SW480 (cell line): ENCODE results near the gene BACH1.
"Not testable (repeated sequence)": the region's sequence is repeated elsewhere in the genome, so short reads cannot be mapped to it uniquely, and the experiment has no call there.

Source experiments
- DNase-seq: peaks from one replicate; pipeline ENCODE4 v3.0.0-alpha.2; 2016; ENCODE audit warnings: low spot score

The BACH1 gene

DNA sequence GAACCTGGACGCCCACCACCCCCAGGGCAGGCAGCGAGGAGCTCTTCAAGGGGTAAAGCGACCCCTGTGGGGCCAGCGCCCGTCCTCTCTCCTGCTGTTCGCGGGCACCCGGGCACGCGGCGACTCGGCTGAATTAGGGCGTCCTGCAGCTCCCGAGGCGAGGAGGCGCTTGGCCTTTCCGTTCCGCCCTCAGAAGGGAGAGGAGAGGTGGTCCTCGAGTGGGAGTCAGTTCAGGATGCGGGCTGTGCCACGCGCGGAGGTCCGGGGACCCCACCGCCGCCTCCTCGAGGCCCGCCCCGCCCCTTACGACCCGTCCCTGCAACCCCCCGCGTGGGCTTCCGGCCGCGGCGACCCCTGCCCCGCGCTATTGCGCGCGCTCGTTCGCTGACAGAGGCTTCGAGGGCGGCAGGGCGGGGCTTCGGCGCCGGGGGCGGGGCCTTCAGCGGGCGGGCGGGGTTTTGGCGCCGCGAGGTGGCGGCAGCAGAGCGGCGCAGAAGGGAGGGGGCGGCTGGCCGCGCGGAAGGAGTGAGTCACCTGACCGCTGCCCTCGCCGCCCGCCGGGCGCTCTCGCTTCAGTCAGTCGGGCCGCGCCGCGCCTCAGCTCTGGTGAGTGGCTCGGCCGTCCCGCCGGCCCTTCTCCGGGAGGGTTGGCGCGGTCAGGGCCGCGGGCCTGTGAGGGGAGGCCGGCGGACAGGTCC, at the start of gene BACH1:
Gene BACH1 (plus strand): TSS at position 575 of the 698 bp plus-strand sequence. CDS start 22,359 bp downstream, outside the sequence.
- DNase-seq, result peak; percentile 93

DNA sequence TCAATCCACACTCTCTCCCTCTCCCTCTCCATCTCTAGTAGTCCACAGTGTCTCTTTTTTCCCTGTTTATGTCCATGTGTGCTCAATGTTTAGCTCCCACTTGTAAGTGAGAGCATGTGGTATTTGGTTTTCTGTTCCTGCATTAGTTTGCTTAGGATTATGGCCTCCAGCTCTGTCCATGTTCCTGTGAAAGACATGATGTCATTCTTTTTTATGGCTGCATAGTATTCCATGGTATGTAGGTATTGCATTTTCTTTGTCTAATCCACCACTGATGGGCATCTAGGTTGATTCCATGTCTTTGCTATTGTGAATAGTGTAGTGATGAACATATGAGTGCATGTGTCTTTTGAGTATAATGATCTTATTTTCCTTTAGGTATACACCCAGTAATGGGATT, 49.4 kb upstream of the BACH1 start:
- DNase-seq, result not testable (repeated sequence)

DNA sequence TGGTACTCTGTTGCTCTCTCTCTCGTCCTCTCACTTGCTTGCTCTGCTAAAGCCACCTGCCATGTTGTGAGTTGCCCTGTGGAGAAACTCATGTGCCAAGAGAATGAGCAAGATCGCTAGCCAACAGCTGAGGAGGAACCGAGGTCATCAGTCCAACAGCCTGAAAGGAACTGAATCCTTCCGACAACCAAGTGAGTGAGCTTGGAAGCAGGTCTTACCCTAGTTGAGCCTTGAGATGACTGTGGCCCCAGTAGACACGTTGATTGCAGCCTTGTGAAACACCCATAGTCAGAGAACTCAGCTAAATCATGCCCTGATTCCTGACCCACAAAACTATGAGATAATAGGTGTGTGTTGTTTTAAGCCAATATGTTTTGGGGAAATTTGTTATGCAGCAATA, 48.1 kb upstream of the BACH1 start:
- no peak for DNase-seq

DNA sequence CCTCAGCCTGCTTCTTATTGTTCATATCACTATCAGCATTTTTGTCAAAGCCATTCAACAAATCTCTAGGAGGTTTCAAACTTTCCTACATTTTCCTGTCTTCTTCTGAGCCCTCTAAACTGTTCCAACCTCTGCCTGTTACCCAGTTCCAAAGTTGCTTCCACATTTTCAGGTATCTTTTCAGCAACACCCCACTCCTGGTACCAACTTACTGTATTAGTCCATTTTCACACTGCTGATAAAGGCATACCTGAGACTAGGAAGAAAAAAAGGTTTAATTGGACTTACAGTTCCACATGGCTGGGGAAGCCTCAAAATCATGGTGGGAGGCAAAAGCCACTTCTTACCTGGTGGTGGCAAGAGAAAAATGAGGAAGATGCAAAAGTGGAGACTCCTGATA, 44.9 kb upstream of the BACH1 start:
- DNase-seq, result not testable (repeated sequence)

DNA sequence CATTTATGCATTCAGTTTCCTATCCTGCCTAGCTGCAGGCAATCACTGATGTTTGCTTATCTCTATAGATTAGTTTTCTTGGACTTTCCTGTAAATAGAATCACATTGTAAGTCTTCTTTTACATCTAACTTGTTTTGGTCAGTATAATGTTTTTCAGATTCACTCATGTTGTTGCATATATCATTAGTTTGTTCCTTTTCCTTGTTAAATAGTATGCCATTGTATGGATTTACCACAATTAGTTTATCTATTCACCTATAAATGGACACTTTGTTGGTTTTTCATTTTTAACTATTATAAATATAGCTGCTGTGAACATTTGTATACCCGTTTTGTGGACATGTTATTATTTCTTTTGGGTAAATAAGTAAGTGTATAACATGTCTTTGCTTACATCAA, 44.2 kb upstream of the BACH1 start:
- no peak for DNase-seq

DNA sequence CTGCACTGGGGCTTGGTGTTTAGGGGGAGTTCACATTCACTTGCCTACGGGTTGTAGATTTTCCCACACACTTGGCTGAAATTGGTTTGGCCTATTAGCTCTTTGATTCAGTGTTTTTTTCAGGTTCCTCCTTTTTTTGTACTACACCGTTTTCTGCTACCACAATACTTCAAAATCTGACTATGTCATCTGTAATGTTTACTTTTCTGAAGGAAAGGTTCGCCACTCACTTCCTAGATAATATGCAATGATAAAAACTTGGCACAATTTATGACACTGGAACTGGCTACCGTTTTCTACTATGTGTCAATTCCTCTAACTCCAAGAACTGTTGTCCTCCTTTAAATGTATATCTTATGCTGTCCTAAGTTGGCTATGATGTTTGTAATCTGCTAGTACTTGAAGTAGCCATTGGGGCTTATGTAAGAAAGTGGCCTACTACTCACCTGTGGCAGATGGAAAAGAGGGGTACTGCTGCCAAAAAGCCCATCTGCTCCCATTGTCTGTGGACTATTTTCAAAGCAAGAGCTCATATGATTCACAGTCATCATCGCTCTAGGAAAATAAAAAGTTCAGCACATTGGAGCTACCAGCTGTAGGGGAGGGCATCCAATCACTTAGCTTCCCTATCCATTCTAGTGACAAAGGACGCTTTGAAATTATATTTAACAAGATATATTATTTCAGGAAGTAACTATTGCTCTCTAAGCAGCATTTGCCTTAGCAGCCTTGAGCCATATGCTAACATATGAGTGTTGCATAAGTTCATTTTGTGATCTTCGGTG, 42.4 kb upstream of the BACH1 start:
- DNase-seq, result no peak

DNA sequence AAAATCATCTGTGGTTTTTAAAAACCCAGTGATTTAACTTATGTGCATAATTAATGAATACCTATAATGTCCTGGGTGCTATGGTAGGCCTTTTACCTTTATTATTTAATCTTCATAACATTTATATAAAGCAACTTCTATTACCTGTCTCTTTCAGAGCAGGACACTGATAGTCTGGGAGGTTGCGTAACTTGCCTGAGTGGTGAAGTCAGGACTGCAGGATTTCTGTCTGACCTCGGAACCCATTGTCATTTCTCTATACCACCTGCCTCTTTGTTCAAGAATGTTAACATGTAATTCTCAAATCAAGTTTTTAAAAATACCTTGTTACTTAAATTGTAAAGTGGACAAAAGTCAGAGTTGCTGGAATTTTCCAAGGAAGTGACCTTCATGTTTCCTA, 41.0 kb upstream of the BACH1 start:
- DNase-seq, result no peak

DNA sequence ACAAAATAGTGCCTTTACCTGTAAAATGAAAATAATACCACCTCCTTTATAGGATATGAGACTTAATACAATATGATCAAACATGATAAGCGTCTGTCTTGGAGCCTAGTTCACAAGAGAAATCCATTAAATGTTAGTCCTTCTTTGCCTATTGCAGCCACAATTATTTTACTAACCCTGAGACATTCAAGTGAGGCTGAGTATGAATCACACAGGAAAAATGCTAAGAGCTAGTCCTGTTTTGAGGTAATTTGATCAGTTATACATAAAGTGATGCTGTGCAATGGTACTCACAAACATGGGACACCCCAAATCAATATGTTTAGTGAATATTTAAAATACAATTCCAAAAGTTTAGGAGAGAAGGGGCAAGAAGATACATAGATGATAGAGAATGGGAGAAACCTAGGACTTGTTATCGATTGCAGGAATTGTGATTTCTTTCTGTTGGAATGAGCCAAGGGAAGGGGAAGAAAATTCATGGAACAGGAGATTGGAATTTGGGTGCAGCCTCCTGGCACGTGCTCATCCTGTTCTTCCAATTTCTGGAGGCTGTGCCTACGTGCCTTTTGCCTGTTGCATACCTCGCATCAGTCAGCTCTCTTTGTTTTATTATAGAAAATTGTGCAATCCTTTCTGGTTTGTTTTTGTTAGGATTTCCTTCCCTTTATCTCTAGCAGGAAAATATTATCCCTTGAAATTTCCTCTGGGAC, 39.9 kb upstream of the BACH1 start:
- peak; percentile 18 for DNase-seq

DNA sequence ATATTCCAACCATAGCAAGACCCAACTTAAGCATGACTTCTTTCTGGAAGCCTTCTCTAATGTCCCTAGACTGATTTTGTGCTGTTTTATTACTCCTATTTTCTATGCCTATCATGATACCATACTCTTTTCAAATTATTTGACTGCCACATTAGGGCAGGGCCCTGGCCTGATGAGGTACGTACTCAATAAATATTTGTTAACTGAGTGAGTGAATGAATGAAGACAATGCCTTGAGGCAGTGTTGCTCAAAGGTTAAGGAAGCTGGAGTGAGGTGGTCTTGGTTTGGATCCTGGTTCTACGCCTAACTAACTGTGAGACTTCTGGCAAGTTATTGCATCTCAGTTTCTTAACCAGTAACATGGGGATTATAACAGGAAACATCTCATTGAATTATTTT, 38.3 kb upstream of the BACH1 start:
- no peak for DNase-seq

DNA sequence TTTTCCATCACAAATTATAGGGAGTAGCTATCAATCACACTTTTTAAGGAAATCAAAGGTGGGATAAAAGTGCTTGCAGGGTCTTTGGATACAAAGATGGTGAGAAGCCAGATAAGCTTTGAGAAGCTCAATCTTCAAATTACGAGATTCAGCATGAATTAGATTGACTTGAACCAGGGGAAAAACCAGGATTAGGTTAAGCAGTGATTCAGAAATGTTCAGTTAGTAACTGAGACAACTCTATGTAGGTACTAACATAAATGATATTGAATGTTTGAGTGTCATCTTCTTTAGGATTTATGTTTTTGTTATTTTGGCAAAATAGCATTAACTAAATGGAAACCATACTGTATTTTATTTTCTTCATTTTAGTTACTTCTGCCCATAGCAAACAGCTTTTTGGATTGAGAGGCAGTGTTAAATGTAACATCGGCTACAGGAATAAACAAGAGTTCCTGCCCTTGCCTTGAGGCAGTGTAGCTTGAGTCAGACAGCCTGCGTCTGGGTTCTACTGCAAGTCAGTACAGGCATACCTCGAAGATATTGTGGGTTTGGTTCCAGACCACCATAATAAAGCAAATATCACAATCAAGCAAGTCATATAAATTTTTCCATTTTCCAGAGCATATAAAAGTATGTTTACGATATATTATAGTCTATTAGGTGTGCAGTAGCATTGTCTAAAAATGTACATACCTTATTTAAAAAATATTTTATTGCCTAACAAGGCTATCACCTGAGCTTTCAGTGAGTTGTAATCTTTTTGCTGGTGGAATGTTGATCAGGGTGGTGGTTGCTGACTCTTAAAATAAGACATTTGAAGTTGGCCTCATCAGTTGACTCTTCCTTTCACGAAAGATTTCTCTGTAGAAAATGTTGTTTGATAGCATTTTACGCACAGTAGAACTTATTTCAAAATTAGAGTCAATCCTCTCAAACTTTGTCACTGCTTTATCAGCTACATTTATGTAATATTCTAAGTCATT, 36.9 kb upstream of the BACH1 start:
- no peak for DNase-seq

DNA sequence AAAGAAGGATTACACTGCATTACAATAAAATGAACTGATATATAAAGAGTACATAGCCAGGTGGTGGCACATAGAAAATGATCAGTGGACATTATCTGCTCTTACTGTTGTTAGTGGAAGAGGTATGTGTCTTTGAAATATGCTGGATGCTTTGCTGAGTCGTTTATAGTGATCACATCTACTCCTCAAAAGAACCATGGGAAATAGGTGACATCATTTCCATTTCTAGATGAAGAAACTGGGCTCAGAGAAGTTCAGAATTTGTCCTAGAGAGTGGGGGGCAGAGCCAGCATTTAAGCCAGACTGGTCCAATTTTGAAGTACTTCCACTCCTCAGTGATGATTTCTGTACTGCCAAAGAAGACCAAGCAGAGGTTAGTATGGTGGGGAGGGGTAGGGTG, 34.0 kb upstream of the BACH1 start:
- no peak for DNase-seq

DNA sequence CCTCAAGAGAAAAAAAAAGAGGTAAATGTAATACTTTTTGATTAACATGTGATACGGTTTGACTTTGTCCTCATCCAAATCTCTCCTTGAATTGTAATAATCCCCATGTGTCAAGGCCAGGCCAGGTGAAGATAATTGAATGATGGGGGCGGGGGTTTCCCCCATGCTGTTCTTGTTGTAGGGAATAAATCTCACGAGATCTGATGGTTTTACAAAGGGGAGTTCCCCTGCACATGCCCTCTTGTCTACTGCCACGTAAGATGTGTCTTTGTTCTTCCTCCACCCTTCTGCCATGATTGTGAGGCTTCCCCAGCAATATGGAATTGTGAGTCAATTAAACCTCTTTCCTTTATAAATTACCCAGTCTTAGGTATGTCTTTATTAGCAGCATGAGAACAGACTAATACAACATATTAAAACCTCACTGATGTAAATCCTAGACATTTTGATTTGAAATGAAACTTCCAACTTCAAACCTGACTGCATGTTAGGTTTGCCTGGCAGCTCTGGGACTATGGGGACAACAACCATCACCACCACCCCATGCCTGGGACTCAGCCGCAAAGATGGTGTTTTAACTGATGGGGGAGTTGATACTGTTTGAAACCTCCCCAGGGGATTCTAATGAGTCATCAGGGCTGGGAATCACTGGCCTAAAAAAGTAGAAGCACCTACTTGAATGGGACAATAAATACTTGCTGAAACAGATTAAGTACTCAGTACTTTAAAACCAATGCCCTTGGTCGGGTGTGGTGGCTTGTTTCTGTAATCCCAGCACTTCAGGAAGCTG, 32.8 kb upstream of the BACH1 start:
- no peak for DNase-seq

DNA sequence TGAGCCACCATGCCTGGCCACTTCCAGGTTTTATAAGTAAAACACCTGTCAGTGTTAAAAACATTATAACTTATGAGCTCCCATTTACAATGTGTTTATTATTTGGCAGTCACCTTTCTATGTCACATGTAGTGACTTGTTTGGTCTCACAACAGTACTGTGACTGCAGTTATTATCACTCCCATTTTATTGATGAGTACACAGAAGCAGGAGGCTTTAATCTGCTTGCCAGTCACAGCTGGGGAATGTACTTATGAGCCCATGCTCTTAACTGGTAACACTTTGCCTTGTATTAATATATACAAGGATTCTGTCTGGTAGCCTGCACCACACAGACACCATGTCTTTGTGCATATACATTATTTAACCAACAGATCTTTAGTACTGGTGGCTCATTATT, 31.1 kb upstream of the BACH1 start:
- DNase-seq, result no peak

DNA sequence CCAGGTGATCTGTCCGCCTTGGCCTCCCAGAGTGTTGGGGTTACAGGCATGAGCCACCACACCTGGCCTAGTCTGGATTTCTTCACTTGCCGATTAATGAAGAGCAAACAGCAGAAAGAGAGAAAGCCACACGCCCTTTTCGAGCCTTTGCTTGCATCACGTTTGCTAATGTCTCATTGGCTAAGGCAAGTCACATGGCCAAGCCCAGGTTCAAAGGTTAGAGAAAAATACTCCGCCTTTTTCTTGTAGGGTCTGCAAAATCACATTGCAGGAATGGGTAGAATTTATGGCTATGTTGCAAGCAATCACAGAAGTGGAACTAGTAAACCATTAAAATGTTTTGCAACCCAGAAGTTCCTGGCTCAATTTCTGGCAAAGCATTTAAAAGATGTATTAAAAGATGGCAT, 26.8 kb upstream of the BACH1 start:
- no peak for DNase-seq

DNA sequence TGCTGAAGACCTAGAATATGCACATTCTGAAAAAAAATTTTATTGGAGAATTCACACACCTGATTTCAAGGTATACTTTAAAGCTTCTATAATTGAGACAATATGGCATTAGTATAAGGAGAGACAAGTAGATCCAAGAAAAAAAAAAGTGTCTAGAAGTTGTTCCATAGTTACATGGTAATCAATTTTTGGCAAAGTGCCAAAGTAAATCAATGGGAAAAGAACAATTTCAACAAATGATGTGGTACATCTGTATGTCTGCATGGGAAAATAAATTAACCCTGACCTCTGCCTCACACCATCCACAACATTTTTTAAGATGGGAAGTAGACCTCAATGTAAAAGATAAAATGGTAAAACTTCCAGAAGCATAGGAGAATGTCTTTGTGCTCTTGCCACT, 21.3 kb upstream of the BACH1 start:
- DNase-seq, result no peak

DNA sequence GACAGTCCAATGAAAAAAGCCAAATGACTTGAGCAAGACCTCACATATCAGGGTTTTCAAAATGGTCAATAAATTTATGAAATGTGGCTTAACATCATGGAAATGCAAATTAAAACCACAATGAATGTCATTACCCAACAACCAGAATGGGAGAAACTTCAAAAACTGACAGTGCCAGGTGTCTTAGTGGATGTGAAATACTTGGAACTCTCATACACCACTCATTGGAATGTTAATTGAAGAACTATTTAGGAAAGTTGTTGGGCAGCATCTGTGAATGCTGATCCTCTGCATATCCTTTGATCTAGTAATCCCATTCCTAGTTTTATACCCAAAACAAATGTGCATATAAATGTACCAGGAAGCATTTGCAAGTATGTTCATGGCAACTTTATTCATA, 19.2 kb upstream of the BACH1 start:
- no peak for DNase-seq

DNA sequence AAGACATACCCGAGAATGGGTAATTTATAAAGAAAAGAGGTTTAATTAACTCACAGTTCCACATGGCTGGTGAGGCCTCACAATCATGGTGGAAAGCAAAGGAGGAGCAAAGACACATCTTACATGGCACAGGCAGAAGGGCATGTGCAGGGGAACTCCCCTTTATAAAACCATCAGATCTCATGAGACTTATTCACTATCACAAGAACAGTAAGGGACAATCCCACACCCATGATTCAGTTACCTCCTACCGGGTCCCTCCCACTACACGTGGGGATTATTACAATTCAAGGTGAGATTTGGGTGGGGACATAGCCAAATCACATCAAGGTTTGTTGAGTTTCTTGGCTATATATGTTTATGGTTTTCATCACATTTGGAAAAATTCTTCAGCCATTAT, 16.9 kb upstream of the BACH1 start:
- not testable (repeated sequence) for DNase-seq

DNA sequence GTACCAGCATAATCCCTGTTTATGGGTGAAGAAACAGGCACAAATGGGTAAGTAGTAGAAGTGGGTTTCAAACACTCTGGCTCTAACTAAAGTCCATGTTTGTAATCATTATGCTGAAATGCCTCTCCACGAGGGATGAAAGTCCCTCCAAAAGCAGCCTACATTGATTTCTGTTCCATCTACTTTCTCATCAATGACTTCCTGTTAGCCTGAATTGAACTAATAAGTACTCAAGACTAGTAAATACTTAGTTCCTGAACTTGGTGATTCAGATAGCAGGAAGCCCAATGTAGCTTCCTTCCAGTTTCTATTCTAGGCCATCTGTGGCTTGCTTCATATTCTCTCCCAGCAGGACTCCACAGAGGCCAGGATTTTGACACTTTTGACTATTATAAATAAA, 11.3 kb upstream of the BACH1 start:
- no peak for DNase-seq

DNA sequence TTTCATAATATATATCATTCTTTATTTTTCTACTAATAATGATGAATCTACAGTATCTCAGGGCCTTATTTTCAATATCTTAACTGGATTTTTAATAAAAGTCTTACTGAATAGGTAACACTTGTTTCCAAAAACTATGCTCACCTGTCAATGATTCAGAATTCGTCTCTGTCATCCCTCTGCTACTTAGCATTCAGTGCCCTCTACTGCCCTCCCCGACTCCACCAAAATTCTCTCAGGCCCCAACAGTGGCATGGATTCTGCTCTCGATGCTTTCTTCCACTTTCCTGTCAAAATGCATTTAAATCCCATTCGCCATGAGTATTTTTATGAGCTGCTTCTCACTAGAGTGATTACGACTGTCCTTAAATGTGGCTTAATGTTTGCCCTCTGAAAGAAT, 10.5 kb upstream of the BACH1 start:
- no peak for DNase-seq

DNA sequence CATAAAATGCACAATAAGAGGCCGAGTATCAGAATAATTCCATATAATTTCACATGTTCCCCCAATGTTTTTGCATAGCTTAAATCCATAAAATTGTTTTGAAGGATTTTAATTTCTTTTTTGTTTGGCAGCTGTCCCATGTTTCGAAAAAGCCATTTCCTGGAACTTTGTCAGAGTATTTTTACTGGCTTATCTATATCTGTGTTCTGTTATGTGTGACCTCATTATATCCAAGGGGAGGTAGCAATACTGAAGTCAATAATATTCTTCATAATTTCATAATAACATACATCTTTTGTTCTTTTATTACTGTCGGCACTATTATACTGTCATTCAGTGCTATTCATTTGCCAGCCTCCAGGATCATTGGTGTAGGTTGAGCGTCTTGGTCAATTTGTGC, 9.4 kb upstream of the BACH1 start:
- no peak for DNase-seq

DNA sequence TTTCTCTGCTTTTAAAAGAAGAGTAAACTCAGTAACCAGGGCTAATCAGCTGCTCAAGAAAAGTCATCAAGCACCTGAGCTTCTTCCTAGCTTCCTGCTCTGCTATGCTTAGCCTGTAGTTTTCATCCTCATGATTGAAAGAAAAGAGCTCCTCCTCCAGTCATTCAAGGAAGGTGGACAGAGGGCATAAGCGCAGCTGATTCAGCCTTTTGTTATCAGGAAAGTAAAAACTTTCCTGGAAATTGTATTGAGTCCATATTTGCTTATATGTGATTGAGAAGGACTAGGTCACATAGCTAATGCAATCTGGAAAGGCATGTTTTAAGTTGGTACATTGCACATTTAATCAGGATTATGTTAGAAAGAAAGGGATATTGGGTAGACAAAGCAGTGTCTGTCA, 8.5 kb upstream of the BACH1 start:
- no peak for DNase-seq
